H1 (cell line): ENCODE results near the gene LEKR1. TPM values are rescaled to one million over a fixed set of nuclear protein-coding genes. Genes with fewer than 3 reads are reported as not detected.

Source experiments
- CTCF ChIA-PET: fragments of 300-600 bp; sonication (Branson Sonifier 250); formaldehyde crosslinking; loops from one replicate; lab custom pipeline; 2021; ENCODE audit not compliant: partially characterized antibody; lab: Charles Lee
- POLR2A ChIA-PET: fragments of 300-600 bp; sonication (Branson Sonifier 250); formaldehyde crosslinking; loops from one replicate; lab custom pipeline; 2021; ENCODE audit warnings: inconsistent platforms; ENCODE audit not compliant: partially characterized antibody; lab: Charles Lee
- DNase-seq, 2 experiments: peaks; one replicate each; pipeline versions ENCODE4 v3.0.0 to v3.0.0-alpha.2; 2010 to 2022; ENCODE audit warnings: low spot score in 2 of 2, low read depth in 1 of 2, mixed read lengths in 1 of 2
- FAIRE-seq: peaks from 2 replicates; lab custom pipeline; 2011; peaks lifted over from hg19 to GRCh38; lab: Jason Lieb, UNC
- H2AFZ ChIP-seq: 2 replicates; pipeline ENCODE4 v1.8.1; 2012; ENCODE audit warnings: low read length, inconsistent platforms
- H2AK5ac ChIP-seq: 2 replicates; pipeline ENCODE4 v1.6.1; 2013; ENCODE audit warnings: low read depth, low read length
- H2BK120ac ChIP-seq: replicated peaks from 2 replicates; pipeline ENCODE3; 2013; ENCODE audit warnings: low read depth, low read length, inconsistent platforms
- H2BK12ac ChIP-seq: 2 replicates; pipeline ENCODE4 v1.6.1; 2013; ENCODE audit warnings: low read depth, low read length
- H2BK15ac ChIP-seq: 2 replicates; pipeline ENCODE4 v1.6.1; 2013; ENCODE audit warnings: low read length
- H2BK20ac ChIP-seq: 2 replicates; pipeline ENCODE4 v1.6.1; 2013; ENCODE audit warnings: low read length
- H2BK5ac ChIP-seq: 2 replicates; pipeline ENCODE4 v1.6.1; 2013; ENCODE audit warnings: low read depth, low read length
- H3K14ac ChIP-seq: 2 replicates; pipeline ENCODE4 v1.6.1; 2013; ENCODE audit warnings: inconsistent platforms; ENCODE audit not compliant: insufficient read length
- H3K18ac ChIP-seq: 2 replicates; pipeline ENCODE4 v1.6.1; 2013; ENCODE audit warnings: low read length; ENCODE audit errors: extremely low read depth
- H3K23ac ChIP-seq: 2 replicates; pipeline ENCODE4 v1.6.1; 2013; ENCODE audit warnings: inconsistent platforms; ENCODE audit not compliant: insufficient read length
- H3K23me2 ChIP-seq: 2 replicates; pipeline ENCODE4 v1.6.1; 2013; ENCODE audit warnings: low read depth, low read length
- H3K27ac ChIP-seq: 2 replicates; pipeline ENCODE4 v1.6.1; 2011; ENCODE audit warnings: low read depth, low read length, inconsistent platforms
- H3K27me3 ChIP-seq, 4 experiments: replicated peaks in 1 of 4; 1 replicate in 1 of 4; 2 replicates in 3 of 4; pipeline versions ENCODE4 v1.6.1 to v1.8.1; 2011 to 2013; ENCODE audit warnings: low read length in 3 of 4, mild to moderate bottlenecking in 3 of 4, inconsistent platforms in 2 of 4, mixed read lengths in 2 of 4, moderate library complexity in 1 of 4; ENCODE audit not compliant: control insufficient read depth in 3 of 4, insufficient read depth in 3 of 4; ENCODE audit errors: extremely low read depth in 1 of 4
- H3K36me3 ChIP-seq, 4 experiments: 2 replicates each; pipeline versions ENCODE4 v1.6.1 to v1.8.1; 2011 to 2013; ENCODE audit warnings: mild to moderate bottlenecking in 4 of 4, low read length in 3 of 4, moderate library complexity in 2 of 4, control low read depth in 1 of 4, inconsistent platforms in 1 of 4; ENCODE audit not compliant: insufficient read depth in 4 of 4, control insufficient read depth in 2 of 4
- H3K4ac ChIP-seq: replicated peaks from 2 replicates; pipeline ENCODE3; 2013; ENCODE audit warnings: low read length, low read depth, mixed read lengths, inconsistent platforms; ENCODE audit not compliant: insufficient read length
- H3K4me1 ChIP-seq, 4 experiments: replicated peaks in 1 of 4; 1 replicate in 1 of 4; 2 replicates in 3 of 4; pipeline versions ENCODE4 v1.6.1 to v1.8.1; 2011 to 2013; ENCODE audit warnings: low read length in 3 of 4, inconsistent platforms in 2 of 4, mixed read lengths in 1 of 4; ENCODE audit not compliant: insufficient read depth in 4 of 4, control insufficient read depth in 3 of 4
- H3K4me2 ChIP-seq, 2 experiments: 2 replicates each; pipeline versions ENCODE4 v1.6.1 to v1.8.1; 2011 to 2013; ENCODE audit warnings: low read depth in 2 of 2, low read length in 2 of 2, control low read depth in 1 of 2, inconsistent platforms in 1 of 2, mild to moderate bottlenecking in 1 of 2; ENCODE audit not compliant: insufficient read depth in 1 of 2
- H3K4me3 ChIP-seq, 4 experiments: fragments of 200-600, 300-600 bp in 1 of 4; sonication (generic), shearing (Covaris generic), sonication (Bioruptor Twin) in 1 of 4; 2 replicates each; pipeline versions ENCODE4 v1.5.1 to v1.8.1; 2011 to 2016; ENCODE audit warnings: low read length in 4 of 4, low read depth in 3 of 4, control low read depth in 2 of 4, inconsistent platforms in 2 of 4, mild to moderate bottlenecking in 2 of 4, mixed read lengths in 1 of 4, moderate library complexity in 1 of 4; ENCODE audit not compliant: insufficient read depth in 2 of 4; ENCODE audit errors: extremely low read depth in 1 of 4
- H3K56ac ChIP-seq: replicated peaks from 2 replicates; pipeline ENCODE3; 2013; ENCODE audit warnings: low read depth, mild to moderate bottlenecking, mixed read lengths, low read length, inconsistent platforms; ENCODE audit not compliant: insufficient read length
- H3K79me1 ChIP-seq: 2 replicates; pipeline ENCODE4 v1.6.1; 2013; ENCODE audit warnings: low read depth, low read length, control low read depth
- H3K79me2 ChIP-seq, 2 experiments: 2 replicates each; pipeline versions ENCODE4 v1.6.1 to v1.8.1; 2012 to 2013; ENCODE audit warnings: low read length in 2 of 2, mild to moderate bottlenecking in 2 of 2, inconsistent platforms in 1 of 2; ENCODE audit not compliant: insufficient read depth in 2 of 2, control insufficient read depth in 1 of 2
- H3K9ac ChIP-seq, 4 experiments: replicated peaks in 1 of 4; 1 replicate in 1 of 4; 2 replicates in 3 of 4; pipeline versions ENCODE4 v1.6.1 to v1.8.1; 2011 to 2013; ENCODE audit warnings: low read depth in 3 of 4, low read length in 3 of 4, control low read depth in 2 of 4, mild to moderate bottlenecking in 2 of 4, moderate library complexity in 2 of 4, inconsistent platforms in 1 of 4; ENCODE audit errors: extremely low read depth in 1 of 4
- H3K9me3 ChIP-seq, 2 experiments: 2 replicates each; pipeline versions ENCODE4 v1.6.1 to v1.8.1; 2012 to 2013; ENCODE audit warnings: mild to moderate bottlenecking in 2 of 2, moderate library complexity in 2 of 2, control low read depth in 1 of 2, inconsistent platforms in 1 of 2, low read depth in 1 of 2, low read length in 1 of 2, mixed read lengths in 1 of 2; ENCODE audit not compliant: insufficient read depth in 2 of 2
- H4K20me1 ChIP-seq, 2 experiments: replicated peaks in 1 of 2; 2 replicates each; pipeline versions ENCODE3 to v1.8.1; 2011 to 2013; ENCODE audit warnings: inconsistent platforms in 2 of 2, low read length in 2 of 2, mild to moderate bottlenecking in 1 of 2; ENCODE audit not compliant: insufficient read depth in 2 of 2, control insufficient read depth in 1 of 2
- H4K5ac ChIP-seq: 2 replicates; pipeline ENCODE4 v1.6.1; 2013; ENCODE audit warnings: low read length, low read depth, mixed read lengths, inconsistent platforms; ENCODE audit not compliant: insufficient read length
- H4K8ac ChIP-seq: 2 replicates; pipeline ENCODE4 v1.8.0; 2013; ENCODE audit warnings: mild to moderate bottlenecking, moderate library complexity, low read length, inconsistent platforms; ENCODE audit not compliant: insufficient read depth; ENCODE audit errors: extremely low read depth
- H4K91ac ChIP-seq: replicated peaks from 2 replicates; pipeline ENCODE3; 2013; ENCODE audit warnings: low read length, mixed read lengths, inconsistent platforms; ENCODE audit not compliant: insufficient read length
- EP300 ChIP-seq, 2 experiments: IDR thresholded peaks; 1 replicate in 1 of 2; 2 replicates in 1 of 2; pipeline ENCODE4 v1.6.1; 2011 to 2012; ENCODE audit warnings: low read depth in 2 of 2, low read length in 2 of 2, mild to moderate bottlenecking in 2 of 2, borderline replicate concordance in 1 of 2, inconsistent platforms in 1 of 2, moderate library complexity in 1 of 2
- EZH2 ChIP-seq: fragments of 200-600 bp; sonication (generic); IDR thresholded peaks from 2 replicates; pipeline ENCODE4 v1.7.1; 2012; ENCODE audit warnings: low read depth, mild to moderate bottlenecking, moderate library complexity, low read length, inconsistent platforms; ENCODE audit not compliant: severe bottlenecking
- HDAC2 ChIP-seq, 2 experiments: fragments of 300-600 bp in 1 of 2; sonication (generic) in 1 of 2; IDR thresholded peaks; 2 replicates each; pipeline ENCODE4 v1.6.1; 2011 to 2012; ENCODE audit warnings: low read depth in 2 of 2, low read length in 2 of 2, mild to moderate bottlenecking in 2 of 2, moderate library complexity in 2 of 2, borderline replicate concordance in 1 of 2, inconsistent platforms in 1 of 2
- KDM4A ChIP-seq: IDR thresholded peaks from one replicate; pipeline ENCODE4 v1.7.1; 2012; ENCODE audit warnings: low read depth, mild to moderate bottlenecking, moderate library complexity, low read length, inconsistent platforms; ENCODE audit not compliant: severe bottlenecking
- KDM5A ChIP-seq: fragments of 200-600 bp; IDR thresholded peaks from 2 replicates; pipeline ENCODE4 v1.7.1; 2012; ENCODE audit warnings: mild to moderate bottlenecking, low read length, inconsistent platforms, mixed read lengths
- MAFK ChIP-seq: IDR thresholded peaks from 2 replicates; pipeline ENCODE4 v1.6.1; 2012; ENCODE audit warnings: low read depth, mild to moderate bottlenecking, improper control_type of control experiment, low read length
- NANOG ChIP-seq: IDR thresholded peaks from 2 replicates; pipeline ENCODE4 v1.6.1; 2011; ENCODE audit warnings: low read length, low read depth, mild to moderate bottlenecking, inconsistent platforms; ENCODE audit not compliant: insufficient read depth, poor library complexity, severe bottlenecking
- NRF1 ChIP-seq: IDR thresholded peaks from 2 replicates; pipeline ENCODE4 v1.6.1; 2011; ENCODE audit warnings: mild to moderate bottlenecking, low read depth, low read length, improper control_type of control experiment
- POLR2AphosphoS5 ChIP-seq: IDR thresholded peaks from 2 replicates; pipeline ENCODE4 v1.6.1; 2011; ENCODE audit warnings: low read depth, low read length
- RXRA ChIP-seq: IDR thresholded peaks from 2 replicates; pipeline ENCODE4 v1.6.1; 2011; ENCODE audit warnings: low read depth, mild to moderate bottlenecking, low read length, moderate library complexity; ENCODE audit not compliant: insufficient read depth
- SP1 ChIP-seq: IDR thresholded peaks from 2 replicates; pipeline ENCODE4 v1.6.1; 2011; ENCODE audit warnings: low read depth, low read length
- TAF7 ChIP-seq: optimal IDR thresholded peaks from 2 replicates; pipeline ENCODE3; 2011; ENCODE audit warnings: low read depth, mild to moderate bottlenecking, inconsistent platforms, low read length, moderate library complexity, borderline replicate concordance
- TCF12 ChIP-seq: IDR thresholded peaks from 2 replicates; pipeline ENCODE4 v1.6.1; 2011; ENCODE audit warnings: low read depth, mild to moderate bottlenecking, low read length
- TEAD4 ChIP-seq: IDR thresholded peaks from 2 replicates; pipeline ENCODE4 v1.6.1; 2012; ENCODE audit warnings: low read depth, low read length, inconsistent platforms, mixed read lengths
- WGBS, 2 experiments: shearing (Covaris generic) in 1 of 2; methylation state at CpG; one replicate each; pipeline versions ENCODE4 v1.1.6 to v1.1.7; 2013 to 2015; ENCODE audit warnings: low lambda C conversion rate in 2 of 2, mixed read lengths in 2 of 2, inconsistent platforms in 1 of 2, low coverage in 1 of 2, missing lambda C conversion rate in 1 of 2; ENCODE audit not compliant: insufficient replicate concordance in 2 of 2, insufficient coverage in 1 of 2, insufficient read length in 1 of 2; ENCODE audit errors: extremely low coverage in 1 of 2, missing lambda C conversion rate in 1 of 2; 5-methylcytosine and 5-hydroxymethylcytosine counted together
- polyA plus RNA-seq, 7 experiments: library from polyadenylated mRNA; depleted of rRNA in 3 of 7; stranded (reverse) in 5 of 7; unstranded in 2 of 7; fragments of >200 nt in 5 of 7; fragments of 200-250 nt in 2 of 7; gene quantifications; 1 replicate in 5 of 7; 2 replicates in 1 of 7; 4 replicates in 1 of 7; pipeline versions ENCODE4 v1.2.1 to v1.2.3, GENCODE V29; 2011 to 2013; ENCODE audit warnings: missing spikeins in 2 of 7, mixed read lengths in 2 of 7
- total RNA-seq: library from RNA; stranded (reverse); fragmentation: NEBNext Ultra II Directional; extraction: Animal tissue kit (Norgen Biotek cat#: 25700); gene quantifications from 2 replicates; pipeline ENCODE4 v1.2.1, GENCODE V29; 2021

Gene LEKR1
- total and polyA plus RNA-seq, 2 of the 8 experiments (the other 6 are each of a cell fraction or from before 2014, with no cell fraction given): 0.08 TPM; not detected in 1

DNA sequence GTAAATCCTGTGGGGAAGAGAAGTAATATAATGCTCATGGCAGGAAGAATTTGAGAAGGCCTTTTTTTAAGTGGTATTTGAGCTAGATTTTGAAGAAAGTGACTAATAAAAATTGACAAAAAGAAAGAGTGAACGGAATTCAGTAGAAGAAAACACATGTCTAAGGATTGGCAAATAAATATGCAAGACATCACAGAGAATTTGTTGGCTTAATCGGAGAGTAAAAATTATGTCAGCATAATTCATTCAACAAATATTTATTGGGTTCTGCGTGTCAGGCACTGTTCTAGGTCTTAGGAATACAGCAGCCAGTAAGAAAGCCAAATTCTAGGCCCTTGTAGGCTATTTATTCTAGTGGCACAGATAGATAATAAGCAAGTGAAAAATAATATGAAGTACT lies 33.6 kb upstream of the LEKR1 start:
- no peaks in the 10 kb centered on the region for H3K27me3 ChIP-seq
- no peak overlapping the region for H2BK120ac ChIP-seq
- H4K20me1 ChIP-seq: no peaks in the 10 kb centered on the region
- no peak overlapping the region for H3K27ac ChIP-seq
- H2BK5ac ChIP-seq: no peak overlapping the region
- no peaks in the 10 kb centered on the region for H3K4me1 ChIP-seq
- H3K18ac ChIP-seq: no peak overlapping the region
- H2AFZ ChIP-seq: no peak overlapping the region
- H3K79me1 ChIP-seq: no peaks in the 10 kb centered on the region
- no peaks in the 10 kb centered on the region for H3K9me3 ChIP-seq
- no peak overlapping the region for H4K5ac ChIP-seq
- H2BK15ac ChIP-seq: no peak overlapping the region
- H2AK5ac ChIP-seq: no peak overlapping the region
- no peak overlapping the region for H3K4me3 ChIP-seq
- ChIA-PET POLR2A (interaction anchor here (0.6 kb wide), 1 partner anchor 17 kb away, joined by 4 read pairs; no protein-coding TSS in a partner anchor), CTCF (interaction anchor here (1.2 to 1.7 kb wide), 2 partner anchors 15 to 26 kb away, joined by 4 to 5 read pairs; no protein-coding TSS in a partner anchor)
- H3K4ac ChIP-seq: no peak overlapping the region
- H3K36me3 ChIP-seq: no peaks in the 10 kb centered on the region
- H3K4me2 ChIP-seq: no peak overlapping the region
- no peak overlapping the region for H2BK12ac ChIP-seq
- H3K9ac ChIP-seq: no peak overlapping the region
- no peak for FAIRE-seq
- no peak for DNase-seq
- no peaks in the 10 kb centered on the region for H3K79me2 ChIP-seq
- H3K23ac ChIP-seq: no peak overlapping the region
- no peaks in the 10 kb centered on the region for H3K23me2 ChIP-seq
- H3K56ac ChIP-seq: no peak overlapping the region
- WGBS, 2 experiments: 55% methylated on average over 3 of the region's 3 CpGs; no CpG with 5 or more reads in 1 of the 2 experiments
- no peak overlapping the region for H2BK20ac ChIP-seq
- H3K14ac ChIP-seq: no peak overlapping the region
- no peak overlapping the region for H4K91ac ChIP-seq
- H4K8ac ChIP-seq: no peak overlapping the region
- no peak for TF ChIP-seq SP1
- no peak for TF ChIP-seq HDAC2 (IDR thresholded peaks at IDR 0.05; ENCODE audit: borderline replicate concordance in 1 of 2, low read depth in 2 of 2, low read length in 2 of 2)
- no peak for TF ChIP-seq TAF7
- TF ChIP-seq MAFK: no peak
- no peak for TF ChIP-seq EZH2
- no peak for TF ChIP-seq EP300 (IDR thresholded peaks at IDR 0.05; ENCODE audit: borderline replicate concordance in 1 of 2, low read depth in 2 of 2, low read length in 2 of 2)
- no peak for TF ChIP-seq RXRA
- no peak for TF ChIP-seq NRF1
- no peak for TF ChIP-seq POLR2AphosphoS5
- TF ChIP-seq KDM5A: no peak
- TF ChIP-seq TCF12: no peak
- no peak for TF ChIP-seq TEAD4
- TF ChIP-seq NANOG: no peak
- TF ChIP-seq KDM4A: no peak
